ENCODE results near the gene MATN1.

MATN1 gene

GRCh38 chr1:30682396-30683275 is 40.7 kb downstream of the MATN1 start:
- TF ChIP-seq CTCF (IDR thresholded peaks at IDR 0.05; ENCODE audit: low read depth, low read length, poor library complexity, severe bottlenecking) (no peak), EZH2phosphoT487 (IDR thresholded peaks at IDR 0.05; ENCODE audit: borderline replicate concordance, low read length) (no peak)
- Histone ChIP-seq H3K9me3 (ENCODE audit: control insufficient read depth, insufficient read depth, low read length) (peaks cover 13% of the 10 kb centered on the region; the same call in 1 of the 2 replicates), H3K79me2 (ENCODE audit: control insufficient read depth, low read length) (no peaks in the 10 kb centered on the region), H3K27me3 (ENCODE audit: control insufficient read depth, low read length) (peaks cover 10% of the 10 kb centered on the region; the same call in 1 of the 2 replicates), H3K27ac (ENCODE audit: low read depth, low read length) (no peak overlapping the region), H3F3A (ENCODE audit: control insufficient read depth, insufficient read depth) (no peaks in the 10 kb centered on the region), H3K36me3 (ENCODE audit: control insufficient read depth, low read length) (no peaks in the 10 kb centered on the region), H3K4me3 (ENCODE audit: low read length) (no peak overlapping the region), H4K20me1 (ENCODE audit: control insufficient read depth, insufficient read depth, low read depth, low read length) (no peaks in the 10 kb centered on the region), H3K9me2 (replicated peaks; ENCODE audit: control insufficient read depth, low read length) (no peaks in the 10 kb centered on the region), H3K4me1 (ENCODE audit: control insufficient read depth, low read length) (no peaks in the 10 kb centered on the region), H3K4me2 (ENCODE audit: low read length) (no peak overlapping the region)

DNA sequence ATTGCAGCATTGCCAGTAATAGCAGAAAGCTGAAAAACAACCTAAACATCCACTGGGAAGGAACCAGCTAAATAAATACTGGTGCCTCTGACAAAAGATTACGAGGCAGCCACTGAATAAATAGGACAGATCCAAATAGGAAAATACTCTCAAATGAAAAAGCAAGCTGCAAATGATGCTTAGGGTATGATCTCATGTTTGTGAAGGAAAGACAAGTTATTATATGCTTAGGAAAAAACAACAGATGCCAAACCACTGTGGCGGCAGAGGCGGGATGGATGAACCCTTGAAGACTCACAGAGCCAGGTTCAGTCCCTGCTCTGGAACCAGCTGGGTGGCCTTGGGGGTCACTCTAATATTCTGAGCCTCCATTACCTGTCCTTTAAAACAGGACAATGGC is 41.6 kb downstream of the MATN1 start:
- H3K36me3 ChIP-seq (ENCODE audit: control insufficient read depth, low read length), result no peaks in the 10 kb centered on the region
- no peak overlapping the region for H3K4me3 ChIP-seq (ENCODE audit: low read length)
- no peaks in the 10 kb centered on the region for H3K4me1 ChIP-seq (ENCODE audit: control insufficient read depth, low read length)
- H3K27ac ChIP-seq (ENCODE audit: low read depth, low read length), result no peak overlapping the region
- TF ChIP-seq EZH2phosphoT487 (IDR thresholded peaks at IDR 0.05; ENCODE audit: borderline replicate concordance, low read length) (no peak), CTCF (IDR thresholded peaks at IDR 0.05; ENCODE audit: low read depth, low read length, poor library complexity, severe bottlenecking) (no peak)
- H4K20me1 ChIP-seq (ENCODE audit: control insufficient read depth, insufficient read depth, low read depth, low read length), result no peaks in the 10 kb centered on the region
- no peaks in the 10 kb centered on the region for H3K79me2 ChIP-seq (ENCODE audit: control insufficient read depth, low read length)
- peaks cover 10% of the 10 kb centered on the region; the same call in 1 of the 2 replicates for H3K27me3 ChIP-seq (ENCODE audit: control insufficient read depth, low read length)
- no peak overlapping the region for H3K4me2 ChIP-seq (ENCODE audit: low read length)
- H3K9me3 ChIP-seq (ENCODE audit: control insufficient read depth, insufficient read depth, low read length), result peaks cover 13% of the 10 kb centered on the region; the same call in 1 of the 2 replicates
- no peaks in the 10 kb centered on the region for H3K9me2 ChIP-seq (replicated peaks; ENCODE audit: control insufficient read depth, low read length)
- H3F3A ChIP-seq (ENCODE audit: control insufficient read depth, insufficient read depth), result no peaks in the 10 kb centered on the region

- Histone ChIP-seq H4K20me1 (ENCODE audit: control insufficient read depth, insufficient read depth, low read depth, low read length) (no peaks in the 10 kb centered on the region), H3K79me2 (ENCODE audit: control insufficient read depth, low read length) (no peaks in the 10 kb centered on the region), H3F3A (ENCODE audit: control insufficient read depth, insufficient read depth) (no peaks in the 10 kb centered on the region), H3K27ac (ENCODE audit: low read depth, low read length) (no peak overlapping the region), H3K9me2 (replicated peaks; ENCODE audit: control insufficient read depth, low read length) (no peaks in the 10 kb centered on the region), H3K9me3 (ENCODE audit: control insufficient read depth, insufficient read depth, low read length) (peaks cover 13% of the 10 kb centered on the region; the same call in 1 of the 2 replicates), H3K27me3 (ENCODE audit: control insufficient read depth, low read length) (peaks cover 10% of the 10 kb centered on the region; the same call in 1 of the 2 replicates), H3K4me2 (ENCODE audit: low read length) (no peak overlapping the region), H3K4me1 (ENCODE audit: control insufficient read depth, low read length) (no peaks in the 10 kb centered on the region), H3K4me3 (ENCODE audit: low read length) (no peak overlapping the region), H3K36me3 (ENCODE audit: control insufficient read depth, low read length) (no peaks in the 10 kb centered on the region)
- TF ChIP-seq EZH2phosphoT487 (IDR thresholded peaks at IDR 0.05; ENCODE audit: borderline replicate concordance, low read length), result no peak
- TF ChIP-seq CTCF (IDR thresholded peaks at IDR 0.05; ENCODE audit: low read depth, low read length, poor library complexity, severe bottlenecking), result no peak
Observed at GRCh38 chr1:30680879-30681278, 42.5 kb downstream of the MATN1 start.
